ENCODE data around the gene CCDC47.
A peak's percentile ranks its signal among the peaks of the same experiment; 100 is the strongest.

Gene CCDC47

DNA sequence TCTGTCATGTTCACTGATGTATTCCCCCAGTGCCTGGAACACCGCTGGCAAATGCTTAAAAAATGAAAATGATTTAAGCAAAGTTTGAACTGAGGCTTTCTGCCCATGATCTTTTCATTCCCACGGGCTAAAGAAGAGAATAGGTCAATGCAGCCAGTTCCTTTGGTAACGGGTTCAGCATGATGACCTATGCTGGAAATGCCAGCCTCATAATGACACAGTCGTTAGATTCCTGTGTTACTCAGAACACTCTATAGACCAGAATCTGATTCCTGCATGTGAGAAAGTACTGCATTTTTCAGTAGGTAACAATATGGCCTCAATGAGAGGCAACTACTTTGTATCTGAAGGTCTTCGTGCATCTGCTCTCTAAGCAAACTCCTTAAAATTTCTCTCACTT, 54.4 kb downstream of the CCDC47 start:
- DNase-seq, result no peak

DNA sequence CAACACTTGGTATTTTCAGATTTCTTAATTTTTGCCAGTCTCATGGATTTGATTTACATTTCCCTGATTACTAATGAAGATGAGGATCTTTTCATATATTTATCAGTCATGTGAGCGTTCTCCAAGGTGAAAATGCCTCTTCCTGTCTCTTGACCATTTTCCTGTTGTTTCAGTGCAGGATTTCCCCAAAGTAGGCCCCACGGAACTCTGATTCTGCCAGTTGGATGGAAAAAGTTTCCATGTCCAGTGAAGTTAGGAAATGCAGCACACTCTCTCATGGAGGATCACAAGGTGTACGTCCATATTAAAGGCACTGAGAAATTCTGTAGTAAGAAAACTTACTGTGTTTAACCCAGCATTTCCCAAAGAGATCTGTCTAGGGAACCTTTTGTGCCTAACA, 57.0 kb downstream of the CCDC47 start:
- DNase-seq, result no peak

DNA sequence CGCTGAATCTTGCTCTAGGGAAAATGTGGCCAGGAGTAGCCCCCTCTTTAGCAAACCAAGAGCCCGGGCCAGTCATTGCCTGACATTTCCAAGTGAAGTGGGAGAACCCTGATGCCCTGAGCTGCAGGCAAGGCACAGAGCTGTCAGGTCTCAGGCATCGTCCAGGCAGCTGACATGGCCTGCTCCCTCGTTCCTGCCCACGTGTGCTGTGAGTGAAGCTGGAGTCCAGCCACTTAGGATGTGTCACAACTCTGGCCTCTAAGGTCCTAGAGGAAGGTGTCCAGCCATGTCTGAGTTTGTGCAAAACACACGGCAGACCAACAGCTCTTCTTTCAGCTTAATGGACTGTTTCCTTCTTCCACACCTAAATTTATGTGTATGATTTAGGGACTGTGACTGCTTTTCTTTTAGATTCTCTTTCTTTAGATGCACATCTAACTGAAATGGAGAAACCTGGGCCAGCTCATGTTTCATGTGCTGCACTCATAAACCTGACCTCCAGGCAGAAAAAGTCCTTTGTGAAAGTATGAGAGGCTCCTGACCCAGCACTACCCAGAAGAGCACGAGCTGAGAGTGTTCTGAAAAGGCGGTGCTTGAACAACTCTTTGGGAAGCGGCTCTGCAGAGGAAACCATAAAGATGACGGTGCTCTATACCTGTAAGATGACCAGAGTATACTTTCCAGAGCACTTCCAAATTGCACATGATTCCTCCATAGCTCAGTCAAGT, 58.7 kb downstream of the CCDC47 start:
- DNase-seq, result no peak

DNA sequence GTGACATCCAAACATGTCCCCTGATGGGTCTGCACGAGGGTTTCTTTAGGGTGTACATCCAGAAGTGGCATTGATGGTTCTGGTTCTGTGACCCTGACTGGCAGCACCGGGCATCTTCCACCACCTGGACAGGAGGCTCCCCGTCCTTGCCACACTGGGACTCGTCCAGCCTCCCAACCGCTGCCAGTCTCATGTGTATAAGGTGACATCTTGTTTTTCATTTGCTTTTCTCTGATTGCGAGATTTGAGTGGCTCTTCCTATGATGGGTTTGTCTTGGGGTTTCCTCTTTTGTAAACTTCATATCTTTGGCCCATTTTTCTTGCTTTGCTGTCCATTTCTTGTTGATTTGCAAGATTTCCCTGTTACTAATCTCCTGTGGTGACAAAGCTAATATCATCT, 64.3 kb downstream of the CCDC47 start:
- DNase-seq, result no peak

DNA sequence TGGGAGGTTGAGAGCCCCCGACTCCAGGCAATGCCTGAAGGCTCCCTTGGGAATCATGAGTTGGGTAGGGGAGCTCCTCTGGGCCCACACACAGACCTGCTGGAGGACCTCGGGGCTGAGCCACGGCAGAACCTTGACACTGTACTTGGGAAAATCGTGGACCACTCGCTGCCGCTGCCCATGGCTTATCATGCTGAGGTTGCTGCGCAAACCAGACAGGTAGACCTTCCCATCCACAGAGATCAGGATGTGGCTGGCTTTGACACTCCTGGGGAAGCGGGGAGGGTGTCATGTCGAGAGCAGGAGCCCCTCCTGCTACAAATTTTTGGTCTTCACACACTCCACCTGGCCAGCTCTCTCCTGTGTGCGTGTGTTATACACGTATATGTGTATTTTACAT, 66.2 kb downstream of the CCDC47 start:
- DNase-seq, result no peak

DNA sequence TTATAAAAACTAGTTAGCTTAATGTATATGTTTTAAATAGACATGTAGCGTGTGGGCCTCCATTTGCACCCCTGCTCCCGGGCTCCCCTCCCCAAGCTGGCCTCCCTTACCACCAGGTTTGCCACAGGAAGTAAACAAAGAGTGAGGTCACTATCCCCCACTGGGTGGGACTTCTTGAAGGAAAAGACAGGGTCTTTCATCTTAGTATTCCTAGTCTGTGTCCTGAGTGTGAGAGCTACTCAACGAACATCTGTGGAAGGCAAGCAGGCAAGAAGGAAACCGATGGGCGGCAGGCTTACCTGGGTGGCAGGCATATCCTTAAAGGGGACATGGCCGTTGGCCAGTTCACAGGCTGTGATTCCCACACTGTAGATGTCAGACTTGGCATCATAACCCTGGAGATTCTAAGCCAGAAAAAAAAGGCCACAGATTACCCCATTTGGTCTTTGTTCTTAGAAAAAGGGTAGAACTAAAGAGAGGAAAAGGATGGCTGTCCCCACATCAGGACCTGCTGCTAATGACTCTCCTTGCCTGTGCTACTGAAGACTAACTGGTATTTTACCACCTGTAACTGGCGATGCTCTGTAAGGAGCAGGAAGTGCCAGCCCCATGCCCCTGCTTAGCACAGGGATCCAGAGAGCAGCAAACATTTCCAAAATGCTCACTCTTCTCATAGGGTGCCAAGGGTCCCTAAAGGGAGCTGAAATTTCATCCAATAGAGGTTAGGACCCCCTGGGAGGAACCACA, 66.9 kb downstream of the CCDC47 start:
- DNase-seq, result no peak

DNA sequence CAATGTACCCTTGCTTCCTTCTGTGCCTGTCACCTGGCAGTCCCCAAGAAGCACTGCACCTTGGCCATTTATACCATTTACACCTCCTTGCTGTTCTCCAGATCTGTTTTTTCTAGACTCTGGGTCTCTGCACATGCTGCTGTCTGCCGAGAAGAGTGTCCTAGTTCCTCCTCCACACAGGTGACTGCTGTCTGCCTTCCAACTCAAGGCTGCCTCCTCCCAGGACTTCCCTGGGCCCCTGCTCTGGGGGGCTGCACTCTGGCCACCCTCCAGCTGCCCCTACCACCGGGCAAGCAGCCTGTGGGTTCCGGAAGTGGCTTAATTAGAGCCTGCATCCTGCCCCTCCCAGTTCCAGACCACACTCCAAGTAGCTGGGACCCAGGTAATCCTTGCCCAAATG, 67.7 kb downstream of the CCDC47 start:
- DNase-seq, result no peak

DNA sequence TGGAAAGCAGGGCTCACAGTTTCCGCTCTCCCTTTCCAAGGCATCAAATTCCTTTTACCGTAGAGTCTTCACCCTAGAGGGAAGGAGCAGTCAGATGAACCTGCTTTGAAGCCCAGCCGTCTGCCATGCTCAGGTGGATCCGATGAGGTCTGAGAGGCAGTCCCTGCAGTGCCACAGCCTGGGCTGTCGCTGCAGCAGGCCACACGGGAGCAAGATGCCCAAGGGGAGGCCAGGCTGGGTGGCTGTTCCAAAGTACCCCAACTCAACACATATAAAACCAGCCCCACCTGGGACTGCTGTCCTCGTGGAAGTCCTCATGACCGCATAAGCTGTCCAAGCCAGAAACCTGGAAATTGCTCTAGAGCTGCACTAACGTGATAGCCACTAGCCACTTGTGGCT, 68.6 kb downstream of the CCDC47 start:
- no peak for DNase-seq

DNA sequence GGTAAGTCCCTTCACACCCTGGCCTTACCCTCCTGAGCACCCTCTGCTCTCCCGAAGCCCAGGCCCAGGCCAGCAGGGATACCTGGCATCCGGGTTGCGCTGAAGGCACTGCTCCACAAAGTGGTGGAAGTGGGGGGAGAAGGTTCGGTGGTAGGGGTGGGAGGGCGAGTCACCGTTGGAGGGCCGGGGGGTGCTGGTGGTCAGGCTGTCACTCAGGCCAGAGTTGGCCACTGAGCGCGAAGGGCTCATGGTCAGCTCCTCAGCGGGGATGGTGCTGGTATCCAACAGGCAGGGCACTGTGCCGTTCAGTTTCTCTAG, 69.2 kb downstream of the CCDC47 start:
- DNase-seq, result no peak

DNA sequence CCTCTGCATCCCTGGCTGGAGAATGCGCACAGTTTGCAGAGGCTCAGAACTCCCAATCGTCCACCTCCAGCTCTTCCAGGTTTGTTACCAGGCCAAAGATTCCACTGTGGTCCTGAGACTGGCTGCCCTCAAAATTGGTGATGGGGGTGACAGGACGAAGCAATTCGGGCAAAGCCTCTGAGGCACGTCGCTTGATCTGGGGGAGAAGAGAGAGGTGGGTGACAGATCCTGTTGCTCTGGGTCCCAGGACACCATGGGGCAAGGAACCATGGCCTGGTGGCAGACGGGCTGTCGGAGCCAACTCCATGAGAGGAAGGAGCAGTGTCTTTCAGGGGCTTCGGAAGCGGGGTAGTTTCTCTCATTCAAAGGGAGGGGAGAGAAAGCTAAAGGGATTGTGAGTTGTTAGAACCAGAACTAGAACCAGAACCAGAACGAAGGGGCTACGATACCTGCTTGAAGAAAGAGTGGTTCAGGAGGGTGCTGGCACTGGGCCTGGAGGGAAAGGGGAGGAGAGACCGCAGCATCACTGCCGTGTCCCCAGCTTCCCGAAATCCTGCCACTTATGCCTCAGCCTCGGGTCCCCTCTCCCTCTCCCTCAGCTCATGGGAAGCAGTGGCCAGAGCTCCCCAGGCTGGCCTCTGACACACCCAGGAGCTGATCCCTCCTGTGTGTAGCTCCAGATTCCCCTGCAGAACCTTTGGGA, 69.7 kb downstream of the CCDC47 start:
- DNase-seq, result no peak

DNA sequence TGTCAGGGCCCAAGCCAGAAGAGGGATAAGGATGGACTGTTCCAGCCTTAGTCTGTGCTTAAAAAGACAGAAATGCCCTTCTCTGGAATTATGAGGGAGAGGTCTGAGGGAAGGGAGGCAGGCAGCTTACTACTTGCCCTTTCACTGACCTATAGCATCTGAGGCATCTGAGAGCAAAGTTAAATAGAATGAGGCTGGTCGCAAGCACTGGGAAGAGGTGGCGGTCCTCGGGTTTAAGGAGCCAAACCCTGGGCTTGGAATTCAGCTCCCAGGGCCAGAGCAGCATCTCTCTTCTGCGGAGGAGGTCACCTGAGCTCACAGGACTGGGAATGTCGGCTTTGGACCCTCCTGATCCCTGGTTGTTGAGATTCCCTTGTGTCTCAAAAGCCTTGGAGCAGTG, 70.4 kb downstream of the CCDC47 start:
- DNase-seq, result no peak

DNA sequence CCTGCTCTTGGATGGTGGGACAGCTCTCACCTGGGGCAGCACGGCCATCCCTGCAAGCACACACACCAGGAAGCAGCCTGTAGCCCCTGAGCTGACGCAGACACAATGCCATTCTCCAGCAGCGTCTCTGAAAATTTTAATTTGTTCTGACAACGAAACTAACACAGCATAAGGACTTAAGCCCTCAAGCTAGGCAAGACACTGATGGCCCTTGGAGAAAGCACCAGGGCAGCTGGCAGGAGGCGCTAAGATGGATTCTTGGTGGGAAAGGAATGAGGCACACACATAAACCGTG, 70.7 kb downstream of the CCDC47 start:
- DNase-seq, result no peak

DNA sequence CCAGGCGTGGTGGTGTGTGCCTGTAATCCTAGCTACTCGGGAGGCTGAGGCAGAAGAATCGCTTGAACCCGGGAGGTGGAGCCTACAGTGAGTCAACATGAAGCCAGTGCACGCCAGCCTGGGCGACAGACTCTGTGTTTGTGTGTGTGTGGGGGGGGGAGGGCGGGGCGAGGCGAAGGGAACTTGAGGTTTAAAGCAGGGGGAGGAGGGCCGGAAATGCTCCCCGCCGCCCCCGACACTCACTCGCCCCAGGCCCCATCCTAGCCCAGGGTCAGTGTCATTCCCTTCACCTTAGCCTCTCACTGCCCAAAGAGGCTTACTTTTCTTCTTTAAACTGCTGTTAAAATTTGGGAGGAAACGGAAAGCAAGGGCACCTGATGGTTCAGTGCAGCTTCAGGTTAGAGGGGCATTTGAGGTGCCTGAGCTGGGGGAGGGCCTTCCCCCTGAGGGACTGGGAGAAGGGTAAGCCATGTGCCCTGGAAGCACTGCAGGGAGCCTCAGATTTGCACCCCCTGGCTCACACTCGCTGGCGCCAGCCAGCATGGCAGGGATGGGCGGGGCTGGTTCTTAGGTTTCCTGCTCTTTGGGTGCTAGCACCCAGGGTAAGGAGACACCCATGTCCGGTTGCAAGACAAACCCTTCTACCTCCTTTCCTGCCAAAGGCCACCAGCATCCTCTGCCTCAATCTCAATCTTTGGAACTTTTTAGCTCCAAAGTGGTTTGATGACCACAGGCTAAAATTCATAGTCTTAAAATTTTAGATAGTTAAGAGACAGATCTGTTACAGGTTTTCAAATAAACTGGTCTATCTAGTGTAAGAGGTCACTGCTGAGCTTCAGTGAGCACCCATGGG, 71.3 kb downstream of the CCDC47 start:
- peak; percentile 40 to 56 for DNase-seq

DNA sequence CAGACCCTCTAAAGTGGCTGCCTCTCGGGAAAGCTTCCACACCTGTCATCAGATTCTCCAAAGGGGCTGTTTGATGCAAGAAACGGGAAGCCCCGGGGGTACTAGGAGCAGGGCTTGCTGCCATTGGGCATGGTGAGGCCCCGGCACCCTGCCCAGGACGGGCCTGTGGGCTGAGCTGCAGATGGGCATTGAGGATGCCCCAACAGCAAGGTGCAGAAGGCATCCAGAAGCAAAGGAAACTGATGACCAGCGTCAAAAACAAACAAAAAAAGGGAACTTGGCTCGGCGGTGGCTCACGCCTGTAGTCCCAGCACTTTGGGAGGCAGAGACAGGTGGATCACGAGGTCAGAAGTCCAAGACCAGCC, 72.0 kb downstream of the CCDC47 start:
- peak in 1 of 2 donors; percentile 1 for DNase-seq

DNA sequence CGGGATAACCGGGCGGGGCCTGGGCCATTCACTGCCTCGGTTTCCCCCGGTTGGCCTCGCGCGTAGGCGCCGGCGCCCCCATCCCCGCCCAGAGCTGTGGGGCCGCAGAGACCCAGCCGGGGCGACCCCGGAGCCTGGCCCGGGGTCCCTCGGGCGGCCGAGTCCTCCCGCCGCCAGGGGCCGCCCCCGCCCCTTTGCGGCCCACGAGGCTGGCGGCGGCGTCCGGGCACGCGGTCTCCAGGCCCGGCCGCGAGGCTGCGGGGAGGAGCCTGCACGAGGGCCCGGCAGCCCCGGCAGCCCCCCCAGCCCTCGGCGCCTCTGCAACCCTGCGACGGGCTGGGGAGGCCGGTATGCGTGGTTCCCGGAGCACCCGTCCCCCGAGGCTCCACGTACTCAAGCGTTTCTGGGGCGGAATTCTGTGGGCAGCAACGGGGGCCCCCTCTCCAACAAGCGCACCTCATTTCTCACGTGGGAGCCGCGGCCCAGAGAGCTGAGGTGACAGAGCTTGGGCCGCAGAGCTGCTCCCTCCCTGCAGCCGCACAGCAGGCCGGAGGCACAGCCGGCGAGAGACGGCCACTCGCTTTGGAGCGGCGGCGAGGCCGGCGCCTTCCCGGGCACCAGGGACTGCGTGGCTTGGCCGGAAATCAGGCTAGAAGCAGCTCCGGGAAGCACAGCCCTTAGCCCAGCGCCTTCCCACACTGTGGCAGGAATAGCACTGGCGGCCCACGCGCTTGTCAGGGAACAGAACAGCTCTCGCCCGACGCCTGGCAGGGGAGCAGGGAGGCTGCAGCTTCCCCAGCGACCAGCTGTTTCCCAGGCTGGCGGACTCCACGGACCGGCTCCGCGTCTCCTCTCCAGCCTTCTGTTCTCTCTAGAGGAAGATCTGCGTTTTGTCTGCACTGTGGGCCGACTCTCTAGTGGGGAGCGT, 72.6 kb downstream of the CCDC47 start:
- peak; percentile 51 to 71 for DNase-seq

DNA sequence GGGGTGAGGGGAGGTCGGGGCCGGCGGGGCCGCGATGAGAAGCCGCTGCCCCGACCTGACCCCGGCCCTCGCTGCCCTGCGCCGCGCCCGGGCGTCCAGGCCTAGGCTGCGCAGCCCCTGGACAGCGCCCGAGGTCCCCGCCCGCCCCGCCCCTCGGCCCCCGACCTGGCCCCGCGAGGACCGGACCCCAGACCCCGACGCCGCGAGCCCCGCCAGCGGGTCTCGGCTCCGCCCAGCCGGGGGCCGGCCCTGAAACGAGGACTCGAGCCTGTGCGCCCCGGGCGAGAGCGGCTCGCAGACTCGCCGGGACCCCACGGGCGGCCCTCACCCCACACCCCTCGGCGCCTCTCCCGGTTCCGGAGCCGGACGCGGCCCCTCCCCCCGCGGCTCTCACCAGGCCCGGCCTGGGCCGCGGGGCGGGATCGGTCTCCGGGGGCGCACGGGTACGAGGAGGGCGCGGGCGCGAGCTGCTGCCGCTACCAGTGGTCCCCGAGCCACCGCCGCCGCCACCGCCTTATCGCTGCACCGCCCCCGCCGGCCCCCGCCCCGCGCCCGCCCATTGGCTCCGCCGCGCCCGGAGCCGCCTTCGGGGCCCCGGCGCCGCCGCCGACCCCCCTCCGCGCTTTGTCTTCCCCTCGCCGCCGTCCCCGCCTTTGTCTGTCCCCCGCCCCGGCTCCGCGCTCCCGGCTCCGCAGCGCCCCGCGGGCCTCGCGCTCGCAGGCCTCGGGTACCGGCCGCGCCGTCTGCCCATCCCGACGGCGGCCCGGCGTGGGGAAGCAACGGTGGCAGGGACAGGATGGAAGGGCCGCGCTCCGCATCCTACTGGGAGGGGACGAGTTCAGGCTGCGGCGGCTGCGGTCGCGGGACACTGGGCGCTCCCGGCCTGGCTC, 73.5 kb downstream of the CCDC47 start, which contains the start of gene LIMD2:
Gene LIMD2, minus strand, starts transcription at position 488 of the 890 bp plus-strand sequence. CDS start 827 bp downstream, outside the sequence.
- DNase-seq, result peak; percentile 10 to 15

DNA sequence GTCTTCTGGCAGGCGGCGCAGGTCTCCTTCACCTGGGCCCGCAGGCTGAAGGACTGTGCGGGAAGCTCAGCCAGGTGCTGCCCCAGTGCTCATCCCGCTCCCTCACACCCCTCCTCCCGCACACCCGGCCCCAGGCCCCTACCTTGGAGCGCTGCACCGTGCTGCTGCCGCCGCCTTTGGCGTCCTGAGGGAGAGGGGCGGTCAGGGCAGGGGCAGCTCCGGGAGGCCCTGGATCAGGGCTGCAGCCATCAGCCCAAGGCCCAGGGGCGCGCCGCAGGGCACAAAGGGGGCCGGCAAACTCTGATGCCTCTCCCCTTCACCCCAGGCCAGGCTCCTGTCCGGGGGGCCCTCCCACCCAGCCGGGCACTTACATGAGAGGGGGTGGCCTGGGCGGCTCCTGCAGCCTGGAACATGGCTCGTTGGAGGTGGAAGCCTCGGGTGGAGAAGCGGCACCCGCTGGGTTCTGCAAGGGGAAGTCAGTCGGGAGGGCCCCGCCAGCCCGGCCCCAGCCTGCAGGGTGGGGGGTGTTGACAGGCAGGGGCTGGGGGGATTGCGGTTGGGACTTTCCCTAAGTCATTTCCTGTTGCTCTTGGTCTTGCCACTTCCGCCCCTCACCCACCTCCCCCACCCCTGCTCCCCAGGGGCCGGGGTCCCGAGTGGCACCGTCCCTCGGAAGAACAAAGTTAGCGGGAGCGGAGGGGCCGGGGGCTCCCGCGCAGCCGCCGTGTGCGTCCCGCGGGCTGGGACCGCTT, 74.3 kb downstream of the CCDC47 start:
- peak; percentile 52 to 61 for DNase-seq

DNA sequence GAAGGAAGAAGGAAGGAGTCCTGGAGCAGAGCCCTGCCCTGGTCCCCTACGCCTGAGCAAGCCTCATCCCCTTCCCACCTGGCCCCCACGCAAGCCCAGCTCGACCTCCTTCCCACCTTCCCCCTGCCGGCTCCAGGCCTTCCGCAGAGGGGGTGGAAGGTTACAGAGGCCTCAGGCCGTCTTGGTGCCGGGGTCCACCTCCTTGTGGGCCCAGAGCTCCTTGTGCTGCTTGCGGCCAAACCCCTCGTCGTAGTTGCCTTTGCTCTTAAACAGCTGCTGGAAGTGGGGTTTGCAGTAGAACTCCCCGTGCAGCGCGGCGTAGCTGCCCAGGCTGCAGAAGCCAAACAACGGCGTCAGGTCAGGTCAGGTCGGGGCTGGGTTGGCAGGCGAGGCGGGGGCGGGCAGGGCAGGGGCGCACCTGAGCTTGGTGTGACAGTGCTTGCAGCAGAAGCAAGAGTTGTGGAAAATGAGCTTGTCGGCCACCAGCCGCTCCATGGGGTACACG, 75.0 kb downstream of the CCDC47 start:
- no peak for DNase-seq

DNA sequence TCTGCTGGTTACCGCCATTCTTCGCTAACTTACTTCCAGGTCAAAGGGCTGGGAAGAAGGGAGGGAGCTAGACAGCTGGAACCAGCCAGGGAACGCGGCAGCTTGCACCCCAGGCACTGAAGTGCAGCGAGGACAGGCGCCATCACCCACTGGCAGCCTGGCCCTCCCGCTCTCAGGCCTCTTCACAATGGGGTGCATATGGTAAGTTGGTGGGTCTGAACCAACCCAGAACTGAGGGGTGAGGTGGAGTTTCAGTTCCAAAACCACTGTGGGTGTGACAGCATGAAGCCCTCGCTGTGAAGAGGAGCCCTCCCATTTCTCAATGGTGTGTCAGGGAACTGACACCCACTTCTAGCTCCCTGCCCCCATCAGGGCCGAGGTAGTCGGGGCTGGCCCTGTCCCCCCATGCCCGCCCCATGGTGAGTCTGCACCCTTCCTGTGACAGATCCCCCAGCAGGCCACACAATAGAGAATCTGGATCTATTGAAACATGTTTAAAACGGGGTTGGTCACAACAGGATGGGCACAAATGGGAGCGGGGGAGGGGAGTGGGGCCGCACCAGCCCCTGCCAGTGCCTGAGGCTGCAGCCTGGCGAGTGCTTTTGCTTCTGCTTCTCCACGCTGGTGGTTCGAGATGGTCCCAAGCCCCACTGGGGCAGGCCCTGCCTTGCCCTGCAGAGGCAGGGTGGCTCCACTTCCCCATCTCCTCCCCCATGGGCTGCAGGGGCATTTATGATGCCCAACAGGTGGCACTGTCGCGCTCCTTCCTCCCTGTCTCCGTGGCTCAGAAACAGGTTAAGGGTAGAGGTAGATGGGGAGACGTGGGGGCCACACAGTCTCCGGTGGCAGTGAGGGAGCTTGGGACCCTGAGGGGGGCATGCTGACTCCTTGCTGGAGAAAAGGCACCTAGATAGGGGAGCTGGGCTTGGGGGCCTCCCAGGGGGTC, 75.8 kb downstream of the CCDC47 start:
- DNase-seq, result peak; percentile 70 to 77
